Liver (tissue), 3 donors: ENCODE data around the gene ITGA11.

Experiments used
- CTCF ChIP-seq: fragments of 150-350 bp; IDR thresholded peaks from 2 replicates; pipeline ENCODE4 v1.5.1; 2017; ENCODE audit warnings: improper control_type of control experiment, low read depth, low read length; ENCODE audit not compliant: missing input control
- FOXA1 ChIP-seq: IDR thresholded peaks from 2 replicates; pipeline ENCODE4 v1.6.1; 2016; ENCODE audit warnings: antibody characterized with exemption
- JUND ChIP-seq, 2 donors: IDR thresholded peaks; 2 replicates each; pipeline ENCODE4 v1.6.1; 2016; ENCODE audit warnings: antibody characterized with exemption in 2 of 2
- NR2F2 ChIP-seq: IDR thresholded peaks from 2 replicates; pipeline ENCODE4 v1.6.1; 2016; ENCODE audit warnings: antibody characterized with exemption
- SP1 ChIP-seq: IDR thresholded peaks from 2 replicates; pipeline ENCODE4 v1.6.1; 2018; ENCODE audit warnings: antibody characterized with exemption, mild to moderate bottlenecking
- YY1 ChIP-seq: IDR thresholded peaks from 2 replicates; pipeline ENCODE4 v1.6.1; 2016; ENCODE audit warnings: antibody characterized with exemption, mild to moderate bottlenecking
- ZBTB33 ChIP-seq: IDR thresholded peaks from 2 replicates; pipeline ENCODE4 v1.6.1; 2016; ENCODE audit warnings: antibody characterized with exemption
- TF ChIP-seq, protein P1 (sequence below): IDR thresholded peaks from 2 replicates; pipeline ENCODE4 v1.6.1; 2016; ENCODE audit warnings: antibody characterized with exemption
- donor health status: healthy.
- donor health status: healthy.

DNA sequence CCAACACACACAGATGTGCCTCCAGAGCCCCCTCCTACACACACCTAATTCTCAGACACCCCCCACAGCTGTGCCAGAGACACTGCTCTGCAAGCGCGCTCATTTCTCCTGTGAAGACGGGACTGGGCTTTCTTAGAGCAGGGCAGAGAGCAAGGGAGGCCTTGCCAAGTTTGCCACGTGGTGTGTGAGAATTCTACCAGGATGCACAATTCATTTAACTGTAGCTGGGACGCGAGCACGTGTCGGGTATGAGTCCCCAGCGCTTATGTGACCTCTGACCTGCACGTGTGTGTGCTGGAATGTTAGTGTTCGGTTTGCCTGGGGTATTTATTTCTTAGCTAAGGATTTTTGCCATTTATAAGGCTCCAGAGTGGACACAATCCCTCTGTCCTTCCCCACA, 117.4 kb downstream of the ITGA11 start:
- TF ChIP-seq, protein P1, sequence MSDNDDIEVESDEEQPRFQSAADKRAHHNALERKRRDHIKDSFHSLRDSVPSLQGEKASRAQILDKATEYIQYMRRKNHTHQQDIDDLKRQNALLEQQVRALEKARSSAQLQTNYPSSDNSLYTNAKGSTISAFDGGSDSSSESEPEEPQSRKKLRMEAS = no peak
- no peak for TF ChIP-seq FOXA1
- no peak for TF ChIP-seq YY1
- no peak for TF ChIP-seq ZBTB33
- no peak for TF ChIP-seq CTCF
- TF ChIP-seq JUND (IDR thresholded peaks at IDR 0.05) = no peak
- TF ChIP-seq SP1 = no peak
- no peak for TF ChIP-seq NR2F2
